HepG2 (cell line): ENCODE data around the gene PDLIM5. TPM values are rescaled to one million over a fixed set of nuclear protein-coding genes. Genes with fewer than 3 reads are reported as not detected.

Experiments used
- ATAC-seq: fragments of 200-7000 bp; cut with Tn5 transposase; 3 replicates; pipeline ENCODE4 v1.9.1; 2020; ENCODE audit warnings: mild to moderate bottlenecking, moderate library complexity
- BruUV-seq: library from RNA; stranded (reverse); fragments of 400-500 nt; replicated peaks from 2 replicates; lab custom pipeline; 2021; lab: Mats Ljungman, UMichigan
- CTCF ChIA-PET: fragments of 300-600 bp; formaldehyde crosslinking; extraction: SDS; loops from one replicate; lab custom pipeline; 2021; ENCODE audit warnings: low total read pairs, inconsistent platforms, low intra/inter-chr PET ratio; lab: Yijun Ruan, JAX
- POLR2A ChIA-PET: fragments of 350-600 bp; sonication (Branson Sonifier 250); formaldehyde crosslinking; loops from one replicate; lab custom pipeline; 2020; ENCODE audit warnings: antibody characterized with exemption, inconsistent platforms; lab: Yijun Ruan, JAX
- DNase-seq: peaks from one replicate; pipeline ENCODE4 v3.0.0-alpha.2; 2015; ENCODE audit warnings: low spot score
- FAIRE-seq: peaks from 3 replicates; lab custom pipeline; 2011; peaks lifted over from hg19 to GRCh38; lab: Jason Lieb, UNC
- H2AFZ ChIP-seq: one replicate; pipeline ENCODE4 v1.6.1; 2011; ENCODE audit warnings: low read length, inconsistent platforms
- H3K27ac ChIP-seq: fragments of 300-600 bp; 3 replicates; pipeline ENCODE4 v1.8.0; 2011; ENCODE audit warnings: mixed run types, mild to moderate bottlenecking, mixed read lengths, low read length, inconsistent platforms; ENCODE audit not compliant: insufficient read depth; ENCODE audit errors: extremely low read length
- H3K27me3 ChIP-seq, 2 experiments: fragments of 200-600 bp in 1 of 2; 2 replicates in 1 of 2; 3 replicates in 1 of 2; pipeline versions ENCODE4 v1.6.0 to v1.8.0; 2011; ENCODE audit warnings: low read length in 2 of 2, mild to moderate bottlenecking in 2 of 2, moderate library complexity in 2 of 2, inconsistent platforms in 1 of 2; ENCODE audit not compliant: insufficient read depth in 2 of 2, control insufficient read depth in 1 of 2
- H3K36me3 ChIP-seq, 2 experiments: fragments of 200-600 bp in 1 of 2; replicated peaks in 1 of 2; 2 replicates in 1 of 2; 3 replicates in 1 of 2; pipeline versions ENCODE4 v1.5.1 to v1.8.0; 2011; ENCODE audit warnings: low read length in 2 of 2, inconsistent platforms in 1 of 2; ENCODE audit not compliant: insufficient read depth in 2 of 2, control insufficient read depth in 1 of 2
- H3K4me1 ChIP-seq: 2 replicates; pipeline ENCODE4 v1.5.1; 2012; ENCODE audit warnings: low read length, inconsistent platforms; ENCODE audit not compliant: insufficient read depth
- H3K4me2 ChIP-seq: 2 replicates; pipeline ENCODE4 v1.6.0; 2011; ENCODE audit warnings: low read depth, low read length, inconsistent platforms
- H3K4me3 ChIP-seq, 3 experiments: fragments of 200-600 bp in 1 of 3; sonication (generic), shearing (Covaris generic) in 1 of 3; replicated peaks in 1 of 3; 2 replicates each; pipeline ENCODE4 v1.5.1; 2011 to 2016; ENCODE audit warnings: low read length in 3 of 3, inconsistent platforms in 2 of 3, low read depth in 2 of 3, mild to moderate bottlenecking in 2 of 3, control low read depth in 1 of 3, mixed read lengths in 1 of 3; ENCODE audit not compliant: insufficient read depth in 1 of 3
- H3K79me2 ChIP-seq: one replicate; pipeline ENCODE4 v1.6.1; 2011; ENCODE audit warnings: low read length, inconsistent platforms; ENCODE audit not compliant: insufficient read depth
- H3K9ac ChIP-seq: 2 replicates; pipeline ENCODE4 v1.6.0; 2011; ENCODE audit warnings: mild to moderate bottlenecking, low read depth, low read length, inconsistent platforms; ENCODE audit not compliant: insufficient read depth
- H3K9me3 ChIP-seq: 2 replicates; pipeline ENCODE4 v1.5.1; 2012; ENCODE audit warnings: mild to moderate bottlenecking, low read length
- H4K20me1 ChIP-seq: 2 replicates; pipeline ENCODE4 v1.6.0; 2011; ENCODE audit warnings: inconsistent platforms, mild to moderate bottlenecking, low read length, moderate library complexity; ENCODE audit not compliant: insufficient read depth
- ATRX ChIP-seq: sonication (generic); formaldehyde crosslinking; IDR thresholded peaks from 2 replicates; pipeline ENCODE4 v1.4.0; 2020; ENCODE audit warnings: missing genetic modification reagents, borderline replicate concordance
- CBX1 ChIP-seq: IDR thresholded peaks from one replicate; pipeline ENCODE4 v1.6.1; 2016; ENCODE audit warnings: antibody characterized with exemption, low read depth
- FOSL2 ChIP-seq: sonication (generic); formaldehyde crosslinking; IDR thresholded peaks from 2 replicates; pipeline ENCODE4 v1.4.0; 2020; ENCODE audit warnings: missing genetic modification reagents
- NFYB ChIP-seq: sonication (generic); formaldehyde crosslinking; IDR thresholded peaks from 2 replicates; pipeline ENCODE4 v1.4.0; 2020; ENCODE audit warnings: missing genetic modification reagents
- SMAD3 ChIP-seq: sonication (generic); formaldehyde crosslinking; IDR thresholded peaks from 2 replicates; pipeline ENCODE4 v1.4.0; 2020; ENCODE audit warnings: missing genetic modification reagents
- SMARCC2 ChIP-seq: fragments of 450-650 bp; IDR thresholded peaks from 2 replicates; pipeline ENCODE4 v1.6.1; 2017; ENCODE audit warnings: antibody characterized with exemption, mild to moderate bottlenecking
- SMC3 ChIP-seq: IDR thresholded peaks from 2 replicates; pipeline ENCODE4 v1.6.1; 2011; ENCODE audit warnings: low read length, improper control_type of control experiment
- XRCC5 ChIP-seq: fragments of 200-400 bp; formaldehyde crosslinking; optimal IDR thresholded peaks from 2 replicates; pipeline ENCODE3; 2017; ENCODE audit warnings: mild to moderate bottlenecking, low read length
- ZBTB42 ChIP-seq: sonication (generic); formaldehyde crosslinking; IDR thresholded peaks from 2 replicates; pipeline ENCODE4 v1.5.0; 2020; ENCODE audit warnings: mild to moderate bottlenecking, missing genetic modification reagents
- ZFP36L1 ChIP-seq: sonication (generic); formaldehyde crosslinking; IDR thresholded peaks from 2 replicates; pipeline ENCODE4 v1.8.0; 2022; ENCODE audit warnings: mild to moderate bottlenecking, missing genetic modification reagents, moderate library complexity
- ZNF207 ChIP-seq: fragments of 450-650 bp; IDR thresholded peaks from 2 replicates; pipeline ENCODE4 v1.6.1; 2016; ENCODE audit warnings: antibody characterized with exemption, borderline replicate concordance
- ZNF232 ChIP-seq: sonication (generic); formaldehyde crosslinking; IDR thresholded peaks from 2 replicates; pipeline ENCODE4 v1.4.0; 2020; ENCODE audit warnings: missing genetic modification reagents, borderline replicate concordance
- ZNF24 ChIP-seq: fragments of 450-650 bp; IDR thresholded peaks from 2 replicates; pipeline ENCODE4 v1.6.1; 2017; ENCODE audit warnings: antibody characterized with exemption, mild to moderate bottlenecking
- ZNF549 ChIP-seq: sonication (generic); formaldehyde crosslinking; IDR thresholded peaks from 2 replicates; pipeline ENCODE4 v1.5.0; 2020; ENCODE audit warnings: missing genetic modification reagents
- ZNF777 ChIP-seq: sonication (generic); formaldehyde crosslinking; IDR thresholded peaks from 2 replicates; pipeline ENCODE4 v1.4.0; 2020; ENCODE audit warnings: missing genetic modification reagents
- ZNF83 ChIP-seq: sonication (generic); formaldehyde crosslinking; IDR thresholded peaks from 2 replicates; pipeline ENCODE4 v1.4.0; 2020; ENCODE audit warnings: missing genetic modification reagents, mild to moderate bottlenecking, borderline replicate concordance
- WGBS: methylation state at CpG from one replicate; pipeline ENCODE4 v1.1.6; 2017; ENCODE audit warnings: low lambda C conversion rate; 5-methylcytosine and 5-hydroxymethylcytosine counted together
- in situ Hi-C: cut with HindIII; loops from 2 replicates; pipeline ENCODE4 v1.10.0; 2017; ENCODE audit warnings: low pct_unique_long_range_greater_than_20kb; ENCODE audit not compliant: extremely low pct_ligation_motif_present
- intact Hi-C: fragments of 100-400 bp; cut with micrococcal nuclease; formaldehyde crosslinking; loops from one replicate; pipeline ENCODE4 v1.10.0; 2022; ENCODE audit not compliant: unreplicated experiment
- polyA plus RNA-seq, 8 experiments: library from polyadenylated mRNA; depleted of rRNA in 3 of 8; stranded (reverse) in 7 of 8; unstranded in 1 of 8; fragments of >200 nt; fragmentation: Illumina TruSeq in 4 of 8; extraction: Trizol in 4 of 8; gene quantifications; 2 replicates each; pipeline versions ENCODE4 v1.2.1 to v1.2.3, GENCODE V29; 2011 to 2016; ENCODE audit warnings: low read depth in 4 of 8, missing spikeins in 1 of 8, mixed read lengths in 1 of 8; ENCODE audit not compliant: insufficient read depth in 1 of 8
- total RNA-seq, 5 experiments: library from RNA; depleted of rRNA; stranded (reverse); fragments of >200 nt; fragmentation: Illumina TruSeq; extraction: Trizol; gene quantifications; 2 replicates each; pipeline ENCODE4 v1.2.3, GENCODE V29; 2016; ENCODE audit warnings: low read depth in 1 of 5
- TF ChIP-seq, protein P1 (sequence below): sonication (generic); formaldehyde crosslinking; IDR thresholded peaks from 2 replicates; pipeline ENCODE4 v1.4.0; 2020; ENCODE audit warnings: mild to moderate bottlenecking, missing genetic modification reagents

The PDLIM5 gene
- total and polyA plus RNA-seq, 2 of the 13 experiments (the other 11 are each of a cell fraction or from before 2014, with no cell fraction given): 52.8 to 119 TPM

GRCh38 chr4:94686086-94686485 lies 234.3 kb downstream of the PDLIM5 start (continued):
- no peak for TF ChIP-seq ZNF83 (CRISPR knock-in tag)

GRCh38 chr4:94689155-94689860 lies 237.6 kb downstream of the PDLIM5 start:
- no peaks in the 10 kb centered on the region for H3K27me3 ChIP-seq
- no peak overlapping the region for H3K27ac ChIP-seq
- FAIRE-seq (no peak), DNase-seq (no peak), ATAC-seq (no peak)
- no peak overlapping the region for H3K4me2 ChIP-seq
- 22% methylated on average over 4 of the region's 4 CpGs for WGBS
- no peak overlapping the region for H3K9ac ChIP-seq
- no peaks in the 10 kb centered on the region for H4K20me1 ChIP-seq
- ChIA-PET CTCF (no interaction called here), POLR2A (no interaction called here)
- no peaks in the 10 kb centered on the region for H3K4me1 ChIP-seq
- intact Hi-C loops: no loop called here
- no peak overlapping the region for H2AFZ ChIP-seq
- H3K4me3 ChIP-seq: no peak overlapping the region
- TF ChIP-seq XRCC5: no peak
- no peak for TF ChIP-seq CBX1
- no peak for TF ChIP-seq ZNF24
- TF ChIP-seq ZNF207: no peak
- TF ChIP-seq ZFP36L1 (CRISPR knock-in tag): no peak
- TF ChIP-seq ZNF777 (CRISPR knock-in tag): no peak
- TF ChIP-seq FOSL2 (CRISPR knock-in tag): no peak
- no peak for TF ChIP-seq SMARCC2
- no peak for TF ChIP-seq ATRX (CRISPR knock-in tag)
- TF ChIP-seq ZNF232 (CRISPR knock-in tag): no peak
- no peak for TF ChIP-seq ZNF549 (CRISPR knock-in tag)
- TF ChIP-seq SMC3: no peak
- no peak for TF ChIP-seq NFYB (CRISPR knock-in tag)
- TF ChIP-seq, protein P1, sequence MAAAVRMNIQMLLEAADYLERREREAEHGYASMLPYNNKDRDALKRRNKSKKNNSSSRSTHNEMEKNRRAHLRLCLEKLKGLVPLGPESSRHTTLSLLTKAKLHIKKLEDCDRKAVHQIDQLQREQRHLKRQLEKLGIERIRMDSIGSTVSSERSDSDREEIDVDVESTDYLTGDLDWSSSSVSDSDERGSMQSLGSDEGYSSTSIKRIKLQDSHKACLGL: no peak
- TF ChIP-seq SMAD3 (CRISPR knock-in tag): no peak
- no peak for TF ChIP-seq ZBTB42 (CRISPR knock-in tag)
- in situ Hi-C loops: no loop called here
- no TSS peak for BruUV-seq
- H3K79me2 ChIP-seq: no peaks in the 10 kb centered on the region
- H3K36me3 ChIP-seq: no peaks in the 10 kb centered on the region
- no peaks in the 10 kb centered on the region for H3K9me3 ChIP-seq
